Thyroid gland (tissue), 4 donors: Measurements from ENCODE around the gene CDC42BPA. TPM values are rescaled to one million over a fixed set of nuclear protein-coding genes. Genes with fewer than 3 reads are reported as not detected.
"Not testable (repeated sequence)": the region's sequence is repeated elsewhere in the genome, so short reads cannot be mapped to it uniquely, and the experiment has no call there.

ENCODE experiments used
- DNase-seq, 2 donors: peaks; one replicate each; pipeline ENCODE4 v3.0.0-alpha.2; 2019
- H3K27ac ChIP-seq, 3 donors: fragments of 200-600 bp; sonication (generic); 1 replicate in 2 of 3; 2 replicates in 1 of 3; pipeline ENCODE4 v1.5.1; 2016 to 2019; ENCODE audit warnings: mild to moderate bottlenecking in 1 of 3, moderate library complexity in 1 of 3
- H3K27me3 ChIP-seq: fragments of 200-600 bp; sonication (generic); one replicate; pipeline ENCODE4 v1.5.1; 2019
- H3K36me3 ChIP-seq, 2 donors: fragments of 200-600 bp; sonication (generic); one replicate each; pipeline ENCODE4 v1.5.1; 2016 to 2019
- H3K4me1 ChIP-seq, 2 donors: fragments of 200-600 bp; sonication (generic); one replicate each; pipeline ENCODE4 v1.5.1; 2017 to 2019
- H3K4me3 ChIP-seq, 3 donors: fragments of 200-600 bp; sonication (generic); replicated peaks in 1 of 3; 1 replicate in 2 of 3; 2 replicates in 1 of 3; pipeline ENCODE4 v1.5.1; 2016; ENCODE audit warnings: mild to moderate bottlenecking in 1 of 3
- H3K9me3 ChIP-seq: fragments of 200-600 bp; sonication (generic); one replicate; pipeline ENCODE4 v1.5.1; 2017
- CTCF ChIP-seq, 6 experiments: fragments of 200-600 bp in 3 of 6; fragments of 450-650 bp in 3 of 6; sonication (generic) in 3 of 6; IDR thresholded peaks; one replicate each; pipeline ENCODE4 v1.5.1; 2016 to 2019; ENCODE audit warnings: antibody characterized with exemption in 6 of 6, mild to moderate bottlenecking in 2 of 6, inconsistent platforms in 1 of 6, moderate library complexity in 1 of 6
- POLR2A ChIP-seq, 2 donors: fragments of 450-650 bp; IDR thresholded peaks; one replicate each; pipeline ENCODE4 v1.6.1; 2017; ENCODE audit warnings: antibody characterized with exemption in 2 of 2, mild to moderate bottlenecking in 2 of 2, moderate library complexity in 1 of 2
- WGBS, 2 donors: methylation state at CpG; one replicate each; pipeline ENCODE4 v1.1.5; 2017; 5-methylcytosine and 5-hydroxymethylcytosine counted together
- intact Hi-C: fragments of 100-400 bp; cut with DNase I; formaldehyde crosslinking; loops from one replicate; pipeline ENCODE4 v1.15.1; 2023
- total RNA-seq, 4 donors: library from RNA; depleted of rRNA; stranded (reverse); fragments of >200 nt; gene quantifications; one replicate each; pipeline ENCODE4 v1.2.3, GENCODE V29; 2016

The CDC42BPA gene
- total RNA-seq, 4 donors from 2014 or later = 25.0 to 50.0 (median 30.5) TPM

- TF ChIP-seq CTCF (IDR thresholded peaks at IDR 0.05) (no peak), POLR2A (IDR thresholded peaks at IDR 0.05) (no peak)
- intact Hi-C loops = no loop called here
- H3K27me3 ChIP-seq = no peaks in the 10 kb centered on the region
- no peaks in the 10 kb centered on the region for H3K4me1 ChIP-seq
- H3K27ac ChIP-seq = no peak overlapping the region
- no peak for DNase-seq
- H3K36me3 ChIP-seq = peaks cover 0 to 5% of the 10 kb centered on the region in 2 donors
- H3K9me3 ChIP-seq = no peaks in the 10 kb centered on the region
- H3K4me3 ChIP-seq = no peak overlapping the region
- WGBS, 2 donors = 74 to 75% methylated on average over 1 of the region's 1 CpG
Measured at GRCh38 chr1:227140376-227140775, 177.9 kb downstream of the CDC42BPA start.

DNA sequence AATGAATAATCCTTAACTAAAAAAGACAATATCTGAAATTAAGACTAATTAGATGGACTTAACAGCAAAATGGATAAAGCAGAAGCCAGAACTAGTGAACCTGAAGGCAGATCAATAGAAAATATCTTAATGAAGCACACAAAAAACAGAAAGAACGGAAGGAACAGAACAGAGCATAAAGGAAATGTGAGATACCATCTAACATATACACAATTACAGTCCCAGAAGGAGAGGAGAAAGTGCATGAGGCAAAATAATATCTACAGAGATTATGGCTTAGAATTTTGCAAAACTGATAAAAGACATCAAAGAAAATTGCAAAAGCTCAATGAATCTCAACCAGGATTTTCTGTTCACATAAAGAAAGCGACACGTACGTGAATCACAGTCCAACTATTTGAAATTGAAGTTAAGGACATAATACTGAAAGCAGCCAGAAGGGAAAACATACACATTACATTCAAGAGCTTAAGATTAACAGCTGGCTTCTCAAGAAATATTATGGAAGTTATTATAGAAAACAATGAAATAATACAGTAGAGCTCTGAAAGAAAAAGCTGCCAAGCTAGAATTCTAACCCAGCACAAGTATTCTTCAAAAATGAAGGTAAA, 182.0 kb downstream of the CDC42BPA start:
- intact Hi-C loops = no loop called here

GRCh38 chr1:227134686-227135314, 183.5 kb downstream of the CDC42BPA start:
- DNase-seq = no peak
- Histone ChIP-seq H3K36me3 (no peaks in the 10 kb centered on the region), H3K9me3 (no peaks in the 10 kb centered on the region), H3K27me3 (no peaks in the 10 kb centered on the region), H3K4me1 (peaks cover 4% of the 10 kb centered on the region in 2 donors), H3K27ac (peak overlapping the region in 1 of 3 donors; percentile 50), H3K4me3 (no peak overlapping the region)
- intact Hi-C loops = no loop called here
- 38 to 39% methylated on average over 2 of the region's 2 CpGs for WGBS, 2 donors
- no peak for TF ChIP-seq CTCF (IDR thresholded peaks at IDR 0.05)
- TF ChIP-seq POLR2A (IDR thresholded peaks at IDR 0.05) = no peak

More for the DNA sequence above, 182.0 kb downstream of the CDC42BPA start:
- TF ChIP-seq CTCF (IDR thresholded peaks at IDR 0.05) (no peak), POLR2A (IDR thresholded peaks at IDR 0.05) (no peak)
- WGBS, 2 donors = 95 to 96% methylated on average over 4 of the region's 4 CpGs
- Histone ChIP-seq H3K27ac (no peak overlapping the region), H3K36me3 (no peaks in the 10 kb centered on the region), H3K9me3 (no peaks in the 10 kb centered on the region), H3K4me1 (peaks cover 4% of the 10 kb centered on the region in 2 donors), H3K4me3 (no peak overlapping the region), H3K27me3 (no peaks in the 10 kb centered on the region)
- no peak for DNase-seq

- not testable (repeated sequence) for H3K9me3 ChIP-seq, H3K27ac ChIP-seq
Measured at GRCh38 chr1:227132695-227133094, 185.6 kb downstream of the CDC42BPA start.

DNA sequence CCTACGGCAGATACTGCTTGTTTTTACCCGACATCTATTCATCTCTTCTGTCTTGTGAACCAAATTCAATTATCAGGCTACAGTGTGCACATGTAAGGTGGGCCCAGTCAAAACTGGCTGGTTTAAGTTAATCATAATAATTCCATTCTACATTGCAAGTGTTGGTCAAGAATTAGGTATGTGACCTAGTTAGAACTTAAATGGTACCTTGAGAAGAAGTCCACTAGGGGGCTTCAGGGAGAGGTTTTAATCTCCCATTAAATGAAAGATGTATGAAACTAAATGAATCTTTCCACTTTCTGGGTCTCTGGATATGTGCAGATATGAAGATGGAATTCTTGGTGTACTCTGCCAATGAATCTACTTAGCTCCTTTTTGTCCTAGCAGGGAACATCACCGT, 187.1 kb downstream of the CDC42BPA start:
- intact Hi-C loops = no loop called here
- Histone ChIP-seq H3K36me3 (no peaks in the 10 kb centered on the region), H3K4me3 (no peak overlapping the region), H3K27me3 (no peaks in the 10 kb centered on the region), H3K27ac (no peak overlapping the region), H3K9me3 (no peaks in the 10 kb centered on the region), H3K4me1 (peaks cover 4% of the 10 kb centered on the region in 2 donors)
- WGBS, 2 donors = 92 to 93% methylated on average over 3 of the region's 3 CpGs
- no peak for DNase-seq
- TF ChIP-seq POLR2A (IDR thresholded peaks at IDR 0.05) (no peak), CTCF (IDR thresholded peaks at IDR 0.05) (peak in 3 of 6 experiments; percentile 25 to 45 (median 36))

More at GRCh38 chr1:227132695-227133094, 185.6 kb downstream of the CDC42BPA start:
- WGBS, 2 donors = 98 to 100% methylated on average over 8 to 18 of the region's 32 CpGs
- H3K27me3 ChIP-seq, DNase-seq, intact Hi-C loops, H3K4me1 ChIP-seq, H3K36me3 ChIP-seq, H3K4me3 ChIP-seq: not testable (repeated sequence)
